PC-3 (cell line): ENCODE results near the gene SLC15A1. TPM values are rescaled to one million over a fixed set of nuclear protein-coding genes. Genes with fewer than 3 reads are reported as not detected.

ENCODE experiments used
- ATAC-seq: fragments of 200-7000 bp; cut with Tn5 transposase; 2 replicates; pipeline ENCODE4 v1.9.1; 2020; ENCODE audit warnings: mild to moderate bottlenecking, moderate library complexity
- BruUV-seq: library from RNA; stranded (reverse); fragments of 400-500 nt; replicated peaks from 2 replicates; lab custom pipeline; 2021; lab: Mats Ljungman, UMichigan
- CTCF ChIA-PET: fragments of 300-600 bp; sonication (Branson Sonifier 250); formaldehyde crosslinking; loops from one replicate; lab custom pipeline; 2022; ENCODE audit warnings: antibody characterized with exemption; lab: Charles Lee
- POLR2A ChIA-PET: fragments of 300-600 bp; sonication (Branson Sonifier 250); formaldehyde crosslinking; loops from one replicate; lab custom pipeline; 2022; ENCODE audit warnings: antibody characterized with exemption; ENCODE audit not compliant: unreplicated experiment; lab: Charles Lee
- DNase-seq: peaks from one replicate; pipeline ENCODE4 v3.0.0-alpha.2; 2015
- H2AFZ ChIP-seq: fragments of 300-600 bp; sonication (generic); 2 replicates; pipeline ENCODE4 v1.6.0; 2016; ENCODE audit warnings: antibody characterized with exemption, low read length
- H3F3A ChIP-seq: fragments of 300-600 bp; sonication (generic); one replicate; pipeline ENCODE4 v1.6.0; 2017; ENCODE audit warnings: antibody characterized with exemption, low read length, control low read depth, mild to moderate bottlenecking; ENCODE audit not compliant: unreplicated experiment
- H3K27ac ChIP-seq: fragments of 300-600 bp; sonication (generic); 2 replicates; pipeline ENCODE4 v1.5.1; 2016; ENCODE audit warnings: mild to moderate bottlenecking, low read length
- H3K27me3 ChIP-seq: fragments of 300-600 bp; sonication (generic); 2 replicates; pipeline ENCODE4 v1.6.1; 2016; ENCODE audit warnings: low read length, mixed read lengths
- H3K36me3 ChIP-seq: fragments of 300-600 bp; sonication (generic); 2 replicates; pipeline ENCODE4 v1.6.1; 2016; ENCODE audit warnings: low read depth, mixed run types, low read length, mixed read lengths
- H3K4me1 ChIP-seq: fragments of 300-600 bp; sonication (generic); 2 replicates; pipeline ENCODE4 v1.5.1; 2016; ENCODE audit warnings: low read length; ENCODE audit not compliant: insufficient read depth
- H3K4me2 ChIP-seq: fragments of 300-600 bp; sonication (generic); 2 replicates; pipeline ENCODE4 v1.6.0; 2016; ENCODE audit warnings: low read length
- H3K4me3 ChIP-seq: fragments of 300-600 bp; sonication (generic); 2 replicates; pipeline ENCODE4 v1.5.1; 2016; ENCODE audit warnings: mild to moderate bottlenecking, low read length, mixed read lengths
- H3K79me2 ChIP-seq: fragments of 300-600 bp; sonication (generic); 2 replicates; pipeline ENCODE4 v1.6.1; 2017; ENCODE audit warnings: low read length, mixed read lengths
- H3K9ac ChIP-seq: fragments of 300-600 bp; sonication (generic); 2 replicates; pipeline ENCODE4 v1.6.0; 2016; ENCODE audit warnings: mild to moderate bottlenecking, low read length
- H3K9me2 ChIP-seq: fragments of 300-600 bp; sonication (generic); replicated peaks from 2 replicates; pipeline ENCODE4 v1.6.1; 2016; ENCODE audit warnings: mixed run types, low read length, mixed read lengths
- H3K9me3 ChIP-seq: fragments of 300-600 bp; sonication (generic); 2 replicates; pipeline ENCODE4 v1.6.1; 2016; ENCODE audit warnings: low read length, mixed read lengths
- H4K20me1 ChIP-seq: fragments of 300-600 bp; sonication (generic); 2 replicates; pipeline ENCODE4 v1.6.1; 2016; ENCODE audit warnings: low read length, mixed read lengths
- CTCF ChIP-seq: fragments of 300-600 bp; sonication (generic); conservative IDR thresholded peaks from 2 replicates; pipeline ENCODE4 v1.5.1; 2017; ENCODE audit warnings: antibody characterized with exemption, low read depth, mild to moderate bottlenecking, low read length
- EZH2 ChIP-seq: fragments of 300-600 bp; sonication (generic); IDR thresholded peaks from one replicate; pipeline ENCODE4 v1.6.1; 2017; ENCODE audit warnings: antibody characterized with exemption, mild to moderate bottlenecking, low read length; ENCODE audit not compliant: unreplicated experiment
- EZH2phosphoT487 ChIP-seq: fragments of 300-600 bp; sonication (generic); IDR thresholded peaks from 2 replicates; pipeline ENCODE4 v1.6.1; 2018; ENCODE audit warnings: mild to moderate bottlenecking, antibody characterized with exemption, low read length, borderline replicate concordance
- intact Hi-C: fragments of 100-400 bp; cut with micrococcal nuclease; formaldehyde crosslinking; loops from 2 replicates; pipeline ENCODE4 v1.9.0; 2023
- total RNA-seq: library from RNA; depleted of rRNA; stranded (reverse); fragments of >200 nt; gene quantifications from 2 replicates; pipeline ENCODE4 v1.2.3, GENCODE V29; 2014

SLC15A1 gene
- total RNA-seq, 1 experiment from 2014 or later = 1.7 TPM

- no peaks in the 10 kb centered on the region for H3K79me2 ChIP-seq
- no peak for ATAC-seq
- H3K36me3 ChIP-seq = no peaks in the 10 kb centered on the region
- H3K9ac ChIP-seq = no peak overlapping the region
- no peak for TF ChIP-seq EZH2phosphoT487
- TF ChIP-seq EZH2 = no peak
- H3K9me3 ChIP-seq = no peaks in the 10 kb centered on the region
- intact Hi-C loops = no loop called here
- no TSS peak for BruUV-seq
- ChIA-PET POLR2A (no interaction called here), CTCF (no interaction called here)
- DNase-seq = no peak
- H3F3A ChIP-seq = no peaks in the 10 kb centered on the region
- no peaks in the 10 kb centered on the region for H4K20me1 ChIP-seq
- H3K4me3 ChIP-seq = no peak overlapping the region
- H2AFZ ChIP-seq = no peak overlapping the region
- no peak overlapping the region for H3K27ac ChIP-seq
- no peaks in the 10 kb centered on the region for H3K9me2 ChIP-seq
- no peaks in the 10 kb centered on the region for H3K27me3 ChIP-seq
- H3K4me1 ChIP-seq = no peaks in the 10 kb centered on the region
- no peak overlapping the region for H3K4me2 ChIP-seq
These were observed 47.6 kb upstream of the SLC15A1 start for GRCh38 chr13:98800078-98800477.

- Histone ChIP-seq H3K36me3 (no peaks in the 10 kb centered on the region; the same call in 1 of the 2 replicates), H3K4me1 (no peaks in the 10 kb centered on the region), H3F3A (no peaks in the 10 kb centered on the region), H3K4me3 (no peak overlapping the region), H3K27ac (no peak overlapping the region), H3K27me3 (no peaks in the 10 kb centered on the region), H4K20me1 (no peaks in the 10 kb centered on the region), H3K9me2 (no peaks in the 10 kb centered on the region), H3K9ac (no peak overlapping the region), H3K79me2 (no peaks in the 10 kb centered on the region), H2AFZ (no peak overlapping the region), H3K9me3 (no peaks in the 10 kb centered on the region), H3K4me2 (no peak overlapping the region)
- BruUV-seq = no TSS peak
- no peak for DNase-seq
- TF ChIP-seq EZH2 = no peak
- TF ChIP-seq CTCF = no peak
- no peak for TF ChIP-seq EZH2phosphoT487
- POLR2A ChIA-PET = no interaction called here
- intact Hi-C loops = no loop called here
- CTCF ChIA-PET = no interaction called here
- no peak for ATAC-seq
These were observed 46.6 kb upstream of the SLC15A1 start for GRCh38 chr13:98798849-98799645.

DNA sequence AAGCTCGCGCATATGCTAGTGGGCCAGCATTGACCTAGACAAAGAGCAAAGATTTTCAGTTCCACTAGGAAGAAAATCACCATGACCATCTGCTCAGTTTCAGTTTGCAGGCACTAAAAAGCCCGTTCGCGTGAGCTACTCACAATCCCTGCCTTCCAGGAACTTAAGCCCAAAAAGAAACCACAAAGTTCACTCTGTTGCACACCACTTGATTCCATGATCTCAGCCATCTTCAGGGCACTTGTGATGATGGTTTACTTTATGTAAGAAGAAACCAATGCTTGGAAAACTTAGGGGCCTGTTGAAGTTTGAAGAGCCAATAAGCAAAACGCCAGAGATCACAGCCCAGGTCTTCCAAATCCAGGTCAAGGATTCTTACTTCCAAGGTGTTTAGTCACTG is 45.0 kb upstream of the SLC15A1 start:
- no peak overlapping the region for H3K9ac ChIP-seq
- POLR2A ChIA-PET = interaction anchor here (0.5 to 0.6 kb wide), 2 partner anchors 100 to 275 kb away, joined by 3 to 4 read pairs; no protein-coding TSS in a partner anchor

More for the DNA sequence above, 45.0 kb upstream of the SLC15A1 start:
- no peak overlapping the region for H3K4me3 ChIP-seq
- no peaks in the 10 kb centered on the region for H3K9me3 ChIP-seq
- H3K9me2 ChIP-seq = no peaks in the 10 kb centered on the region
- intact Hi-C loops = no loop called here
- no peaks in the 10 kb centered on the region for H3F3A ChIP-seq
- no peak for ATAC-seq
- H2AFZ ChIP-seq = no peak overlapping the region
- H4K20me1 ChIP-seq = no peaks in the 10 kb centered on the region
- H3K36me3 ChIP-seq = no peaks in the 10 kb centered on the region; the same call in 1 of the 2 replicates
- no peak overlapping the region for H3K4me2 ChIP-seq
- H3K79me2 ChIP-seq = no peaks in the 10 kb centered on the region
- H3K4me1 ChIP-seq = no peaks in the 10 kb centered on the region
- no peaks in the 10 kb centered on the region for H3K27me3 ChIP-seq
- H3K27ac ChIP-seq = no peak overlapping the region
- no TSS peak for BruUV-seq
- DNase-seq = no peak
- CTCF ChIA-PET = no interaction called here
- TF ChIP-seq EZH2phosphoT487 (no peak), CTCF (no peak), EZH2 (no peak)
